Measurements from ENCODE around the gene ZNF236. TPM values are rescaled to one million over a fixed set of nuclear protein-coding genes. Genes with fewer than 3 reads are reported as not detected.

The ZNF236 gene
- total and polyA plus RNA-seq, 4 donors, result 0.38 to 23.6 (median 10.0) TPM

DNA sequence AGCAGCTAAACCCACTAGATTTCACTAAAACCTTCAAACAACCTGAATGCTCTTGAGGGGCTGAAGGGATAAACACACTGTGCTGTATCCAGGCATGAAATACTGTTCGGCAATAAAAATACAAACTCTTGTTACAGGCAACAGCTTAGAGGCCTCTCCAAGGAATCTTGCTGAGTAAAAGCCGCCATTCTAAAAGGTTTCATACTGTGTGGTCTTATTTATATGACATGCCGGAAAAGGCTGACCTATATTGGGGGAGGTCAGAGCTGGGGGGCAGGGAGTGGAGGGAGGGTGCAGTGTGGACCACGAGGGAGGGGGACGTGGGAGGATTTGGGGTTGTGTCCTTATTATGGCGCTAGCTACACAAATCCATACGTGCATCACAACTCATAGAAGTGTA is 174.1 kb downstream of the ZNF236 start:
- no peak overlapping the region for H3K4me3 ChIP-seq (ENCODE audit: low read length in 2 of 2)
- no peaks in the 10 kb centered on the region for H3K9me3 ChIP-seq (ENCODE audit: control insufficient read depth, low read length)
- H3K27me3 ChIP-seq (ENCODE audit: control insufficient read depth in 1 of 2, insufficient read depth in 2 of 2, low read length in 1 of 2), result no peaks in the 10 kb centered on the region
- ATAC-seq (ENCODE audit: low FRiP score), result no peak
- H3K36me3 ChIP-seq (ENCODE audit: control insufficient read depth in 1 of 2, insufficient read depth in 2 of 2, low read length in 1 of 2), result no peaks in the 10 kb centered on the region
- H3K27ac ChIP-seq (ENCODE audit: low read depth in 1 of 2, low read length in 2 of 2), result no peak overlapping the region
- intact Hi-C loops (cut with DNase I), result no loop called here
- DNase-seq, result no peak
- WGBS, 2 donors, result 70 to 72% methylated on average over 7 of the region's 7 CpGs
- H3K4me1 ChIP-seq (ENCODE audit: control insufficient read depth in 1 of 2, insufficient read depth in 2 of 2, low read length in 2 of 2), result no peaks in the 10 kb centered on the region

DNA sequence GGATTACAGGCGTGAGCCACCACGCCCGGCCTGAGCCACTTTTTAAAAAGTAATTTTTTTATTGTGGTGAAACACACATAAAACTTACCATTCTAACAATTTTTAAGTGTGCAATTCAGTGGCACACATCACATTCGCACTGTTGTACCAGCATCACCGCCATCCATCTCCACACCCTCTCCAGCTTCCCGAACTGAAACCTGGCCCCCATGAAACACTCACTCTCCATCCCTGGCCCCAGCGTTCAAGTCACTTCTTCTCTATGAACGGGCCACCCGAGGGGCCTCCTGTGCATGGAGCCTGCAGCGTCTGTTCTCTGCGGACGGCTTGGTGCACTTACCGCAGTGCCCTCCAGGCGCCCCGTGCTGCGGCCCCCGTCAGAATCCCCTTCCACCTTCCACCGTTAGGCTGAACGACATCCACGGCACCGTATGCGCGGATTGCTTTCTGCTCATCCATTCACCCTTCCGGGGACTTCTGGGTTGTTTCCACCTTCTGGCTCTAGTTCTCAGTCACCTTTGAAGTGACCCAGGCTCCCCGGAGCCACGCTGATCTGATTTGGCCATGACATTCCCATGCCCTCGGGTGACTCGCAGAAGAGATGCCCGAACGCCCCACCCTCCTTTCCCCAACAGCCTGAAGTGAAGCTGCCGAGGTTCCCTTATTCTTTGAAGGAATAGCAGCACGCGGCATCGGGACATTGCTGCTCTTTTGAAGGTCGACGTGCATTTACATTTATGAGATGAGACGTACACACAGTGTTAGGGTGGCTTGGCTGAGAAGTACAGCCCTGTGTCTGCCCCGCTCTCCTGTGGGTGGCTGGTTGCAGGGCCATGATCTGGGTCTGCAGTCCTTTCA is 175.8 kb downstream of the ZNF236 start:
- whole genome bisulfite sequencing, 2 donors, result 83 to 87% methylated on average over 38 of the region's 38 CpGs
- intact Hi-C loops (cut with DNase I), result no loop called here

DNA sequence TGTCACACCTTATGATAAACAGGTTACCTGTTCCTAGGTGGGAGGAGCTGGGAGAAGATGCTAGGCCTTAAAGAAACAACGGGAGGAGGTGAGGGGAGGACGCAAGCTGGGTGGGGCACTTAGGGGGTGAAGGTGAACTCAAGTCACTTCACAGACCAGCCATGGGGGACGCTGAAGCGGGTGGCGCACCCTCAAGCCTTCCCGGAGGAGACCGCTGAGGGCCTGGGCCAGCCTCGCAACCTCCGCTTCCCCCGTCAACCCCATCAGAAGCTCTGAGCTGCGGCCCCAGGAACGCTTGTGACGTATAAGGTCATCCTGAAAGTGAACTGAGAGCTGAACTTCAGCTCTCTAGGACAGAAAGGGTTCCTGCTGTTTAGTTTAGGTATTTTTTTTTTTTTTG is 176.7 kb downstream of the ZNF236 start:
- H3K27ac ChIP-seq (ENCODE audit: low read depth in 1 of 2, low read length in 2 of 2), result no peak overlapping the region

More for the DNA sequence above, 175.8 kb downstream of the ZNF236 start:
- ATAC-seq (ENCODE audit: low FRiP score), result no peak
- H3K4me1 ChIP-seq (ENCODE audit: control insufficient read depth in 1 of 2, insufficient read depth in 2 of 2, low read length in 2 of 2), result no peaks in the 10 kb centered on the region
- no peak overlapping the region for H3K27ac ChIP-seq (ENCODE audit: low read depth in 1 of 2, low read length in 2 of 2)
- no peaks in the 10 kb centered on the region for H3K27me3 ChIP-seq (ENCODE audit: control insufficient read depth in 1 of 2, insufficient read depth in 2 of 2, low read length in 1 of 2)
- peak; percentile 28 to 61 for DNase-seq
- H3K9me3 ChIP-seq (ENCODE audit: control insufficient read depth, low read length), result no peaks in the 10 kb centered on the region
- no peaks in the 10 kb centered on the region for H3K36me3 ChIP-seq (ENCODE audit: control insufficient read depth in 1 of 2, insufficient read depth in 2 of 2, low read length in 1 of 2)
- H3K4me3 ChIP-seq (ENCODE audit: low read length in 2 of 2), result no peak overlapping the region

DNA sequence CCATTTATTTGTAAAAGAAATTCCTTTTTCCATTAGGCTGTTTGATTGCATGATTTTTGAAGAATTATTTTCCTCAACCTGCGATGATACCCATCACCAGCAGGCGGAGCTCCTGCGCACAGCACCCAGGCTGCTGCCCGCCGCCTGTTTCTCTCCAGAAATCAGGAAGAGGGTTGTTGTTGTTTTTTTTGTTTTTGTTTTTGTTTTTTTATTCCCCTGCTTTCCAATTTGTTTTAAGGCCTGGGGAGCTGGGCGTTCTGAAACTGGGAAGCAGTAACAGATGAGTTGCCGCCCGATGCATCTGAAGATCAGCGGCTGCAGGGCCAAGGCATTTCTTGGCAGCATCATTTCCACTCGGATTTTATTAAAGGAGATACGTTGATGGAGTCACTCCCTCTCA is 178.2 kb downstream of the ZNF236 start:
- peak; percentile 69 to 87 for DNase-seq
- intact Hi-C loops (cut with DNase I), result loop anchor here (1.0 to 10.0 kb wide), 4 partner anchors 52 to 212 kb away; partner anchors contain the start of gene MBP (in 2 of the 2)
- Histone ChIP-seq H3K9me3 (ENCODE audit: control insufficient read depth, low read length) (no peaks in the 10 kb centered on the region), H3K27me3 (ENCODE audit: control insufficient read depth in 1 of 2, insufficient read depth in 2 of 2, low read length in 1 of 2) (no peaks in the 10 kb centered on the region), H3K27ac (ENCODE audit: low read depth in 1 of 2, low read length in 2 of 2) (no peak overlapping the region), H3K4me3 (ENCODE audit: low read length in 2 of 2) (peak overlapping the region in 1 of 2 donors; percentile 29), H3K36me3 (ENCODE audit: control insufficient read depth in 1 of 2, insufficient read depth in 2 of 2, low read length in 1 of 2) (no peaks in the 10 kb centered on the region), H3K4me1 (ENCODE audit: control insufficient read depth in 1 of 2, insufficient read depth in 2 of 2, low read length in 2 of 2) (no peaks in the 10 kb centered on the region)
- peak; percentile 79 for ATAC-seq (ENCODE audit: low FRiP score)
- WGBS, 2 donors, result 6 to 7% methylated on average over 11 of the region's 11 CpGs

More for the DNA sequence above, 176.7 kb downstream of the ZNF236 start:
- WGBS, 2 donors, result 88 to 92% methylated on average over 13 of the region's 13 CpGs
- DNase-seq (peak; percentile 37 to 63), ATAC-seq (ENCODE audit: low FRiP score) (no peak)
- H3K4me1 ChIP-seq (ENCODE audit: control insufficient read depth in 1 of 2, insufficient read depth in 2 of 2, low read length in 2 of 2), result no peaks in the 10 kb centered on the region
- no peaks in the 10 kb centered on the region for H3K36me3 ChIP-seq (ENCODE audit: control insufficient read depth in 1 of 2, insufficient read depth in 2 of 2, low read length in 1 of 2)
- no peaks in the 10 kb centered on the region for H3K27me3 ChIP-seq (ENCODE audit: control insufficient read depth in 1 of 2, insufficient read depth in 2 of 2, low read length in 1 of 2)
- no peaks in the 10 kb centered on the region for H3K9me3 ChIP-seq (ENCODE audit: control insufficient read depth, low read length)
- H3K4me3 ChIP-seq (ENCODE audit: low read length in 2 of 2), result no peak overlapping the region
- intact Hi-C loops (cut with DNase I), result no loop called here

DNA sequence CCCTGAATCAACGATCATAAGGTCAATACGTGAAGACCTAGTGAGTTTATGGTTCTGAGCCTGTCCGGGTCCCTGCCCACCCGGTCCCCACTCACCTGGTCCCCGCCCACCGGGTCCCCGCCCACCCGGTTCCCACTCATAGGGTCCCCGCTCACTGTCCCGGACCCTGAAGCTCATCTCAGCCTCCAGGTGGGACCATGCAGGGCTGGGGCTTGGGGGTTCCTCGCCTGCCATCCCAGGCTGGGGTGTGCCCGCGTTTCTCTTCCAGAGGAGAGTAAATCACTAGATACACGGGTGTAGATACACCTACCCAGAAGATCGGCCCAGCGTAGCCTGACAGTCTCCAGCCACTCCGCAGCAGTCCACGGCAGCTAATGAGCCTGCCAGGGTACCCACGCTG is 178.7 kb downstream of the ZNF236 start:
- Histone ChIP-seq H3K4me3 (ENCODE audit: low read length in 2 of 2) (no peak overlapping the region), H3K27ac (ENCODE audit: low read depth in 1 of 2, low read length in 2 of 2) (no peak overlapping the region), H3K36me3 (ENCODE audit: control insufficient read depth in 1 of 2, insufficient read depth in 2 of 2, low read length in 1 of 2) (no peaks in the 10 kb centered on the region), H3K9me3 (ENCODE audit: control insufficient read depth, low read length) (no peaks in the 10 kb centered on the region), H3K4me1 (ENCODE audit: control insufficient read depth in 1 of 2, insufficient read depth in 2 of 2, low read length in 2 of 2) (no peaks in the 10 kb centered on the region), H3K27me3 (ENCODE audit: control insufficient read depth in 1 of 2, insufficient read depth in 2 of 2, low read length in 1 of 2) (no peaks in the 10 kb centered on the region)
- intact Hi-C loops (cut with DNase I), result loop anchor here (2.0 to 10.0 kb wide), 3 partner anchors 51 to 210 kb away; partner anchors contain the start of gene MBP (in 2 of the 2)
- DNase-seq (peak; percentile 46 to 57), ATAC-seq (ENCODE audit: low FRiP score) (no peak)
- WGBS, 2 donors, result 82 to 83% methylated on average over 19 of the region's 19 CpGs

DNA sequence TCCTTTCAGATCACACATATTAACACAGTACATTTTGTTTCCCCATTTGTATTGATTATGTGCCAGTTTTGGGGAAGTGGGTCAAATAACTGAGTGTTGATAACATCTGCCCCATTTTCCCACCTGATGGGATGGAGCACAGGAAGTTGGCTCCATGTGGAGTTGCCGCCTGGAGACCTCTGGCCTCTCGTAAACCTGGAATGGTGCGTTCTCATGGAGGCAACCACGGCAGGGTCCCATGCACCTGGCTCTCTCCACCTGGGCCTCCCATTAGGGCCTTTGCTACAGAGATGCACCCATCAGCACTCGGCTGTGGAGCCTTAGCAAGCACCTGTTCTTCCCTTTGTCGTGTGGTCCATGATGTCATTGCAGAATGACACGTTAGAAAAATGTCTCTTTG is 179.6 kb downstream of the ZNF236 start:
- intact Hi-C loops (cut with DNase I), result loop anchor here (2.0 to 10.0 kb wide), 3 partner anchors 50 to 209 kb away; partner anchors contain the start of gene MBP (in 2 of the 2)
- H3K36me3 ChIP-seq (ENCODE audit: control insufficient read depth in 1 of 2, insufficient read depth in 2 of 2, low read length in 1 of 2), result no peaks in the 10 kb centered on the region
- DNase-seq (no peak), ATAC-seq (ENCODE audit: low FRiP score) (no peak)
- no peaks in the 10 kb centered on the region for H3K27me3 ChIP-seq (ENCODE audit: control insufficient read depth in 1 of 2, insufficient read depth in 2 of 2, low read length in 1 of 2)
- H3K9me3 ChIP-seq (ENCODE audit: control insufficient read depth, low read length), result no peaks in the 10 kb centered on the region
- no peak overlapping the region for H3K27ac ChIP-seq (ENCODE audit: low read depth in 1 of 2, low read length in 2 of 2)
- H3K4me3 ChIP-seq (ENCODE audit: low read length in 2 of 2), result no peak overlapping the region
- H3K4me1 ChIP-seq (ENCODE audit: control insufficient read depth in 1 of 2, insufficient read depth in 2 of 2, low read length in 2 of 2), result no peaks in the 10 kb centered on the region
- 91 to 95% methylated on average over 7 of the region's 7 CpGs for WGBS, 2 donors

DNA sequence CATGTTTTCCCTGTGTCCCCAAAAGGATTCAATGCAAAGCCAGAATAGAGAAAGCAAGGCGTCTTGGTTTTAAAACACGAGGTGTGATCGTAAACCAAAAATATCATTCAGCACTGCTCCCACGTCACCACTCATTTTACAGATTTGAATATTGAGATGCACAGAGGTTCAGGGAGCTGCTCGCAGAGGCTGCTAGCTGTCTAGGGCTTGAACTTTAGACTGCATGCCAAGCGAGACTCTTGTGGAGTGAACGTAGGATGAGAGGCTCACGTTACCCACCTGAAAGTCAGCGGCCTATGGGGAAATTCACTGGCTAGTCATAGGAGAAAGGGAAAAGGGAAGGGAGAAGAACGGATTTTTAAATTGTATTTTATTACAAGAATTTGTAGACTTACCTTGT is 180.1 kb downstream of the ZNF236 start:
- no peaks in the 10 kb centered on the region for H3K9me3 ChIP-seq (ENCODE audit: control insufficient read depth, low read length)
- no peaks in the 10 kb centered on the region for H3K27me3 ChIP-seq (ENCODE audit: control insufficient read depth in 1 of 2, insufficient read depth in 2 of 2, low read length in 1 of 2)
- no peaks in the 10 kb centered on the region for H3K4me1 ChIP-seq (ENCODE audit: control insufficient read depth in 1 of 2, insufficient read depth in 2 of 2, low read length in 2 of 2)
- DNase-seq, result no peak
- no peak overlapping the region for H3K27ac ChIP-seq (ENCODE audit: low read depth in 1 of 2, low read length in 2 of 2)
- no peak for ATAC-seq (ENCODE audit: low FRiP score)
- H3K4me3 ChIP-seq (ENCODE audit: low read length in 2 of 2), result no peak overlapping the region
- intact Hi-C loops (cut with DNase I), result loop anchor here (5.0 to 10.0 kb wide), 2 partner anchors 50 to 132 kb away; partner anchors contain the start of gene MBP (in 2 of the 2)
- 87 to 90% methylated on average over 10 of the region's 10 CpGs for WGBS, 2 donors
- H3K36me3 ChIP-seq (ENCODE audit: control insufficient read depth in 1 of 2, insufficient read depth in 2 of 2, low read length in 1 of 2), result no peaks in the 10 kb centered on the region

DNA sequence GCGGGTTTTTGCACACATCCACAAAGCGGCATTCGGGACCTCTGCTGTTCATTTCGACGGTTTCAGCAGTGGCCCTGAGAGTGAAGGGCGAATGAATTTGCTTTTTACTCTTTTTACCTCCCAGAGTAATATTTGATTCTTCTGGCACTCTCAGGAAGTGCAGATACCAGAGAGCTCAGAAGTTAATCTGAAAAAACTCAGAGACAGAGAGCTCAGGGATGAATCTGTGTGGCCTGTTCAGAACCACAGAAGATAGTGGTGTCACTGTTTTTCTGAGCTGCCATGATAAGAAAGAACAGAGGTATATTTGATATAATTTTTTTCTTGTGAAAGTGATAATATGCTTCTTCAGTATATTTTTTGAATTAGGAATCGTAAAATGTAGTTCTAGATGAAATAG is 181.0 kb downstream of the ZNF236 start:
- DNase-seq (no peak), ATAC-seq (ENCODE audit: low FRiP score) (no peak)
- H3K4me3 ChIP-seq (ENCODE audit: low read length in 2 of 2), result no peak overlapping the region
- 93% methylated on average over 7 of the region's 7 CpGs for WGBS, 2 donors
- H3K27ac ChIP-seq (ENCODE audit: low read depth in 1 of 2, low read length in 2 of 2), result no peak overlapping the region
- H3K36me3 ChIP-seq (ENCODE audit: control insufficient read depth in 1 of 2, insufficient read depth in 2 of 2, low read length in 1 of 2), result no peaks in the 10 kb centered on the region
- no peaks in the 10 kb centered on the region for H3K4me1 ChIP-seq (ENCODE audit: control insufficient read depth in 1 of 2, insufficient read depth in 2 of 2, low read length in 2 of 2)
- H3K9me3 ChIP-seq (ENCODE audit: control insufficient read depth, low read length), result no peaks in the 10 kb centered on the region
- no peaks in the 10 kb centered on the region for H3K27me3 ChIP-seq (ENCODE audit: control insufficient read depth in 1 of 2, insufficient read depth in 2 of 2, low read length in 1 of 2)
- intact Hi-C loops (cut with DNase I), result loop anchor here (5.0 to 10.0 kb wide), 2 partner anchors 49 to 131 kb away; partner anchors contain the start of gene MBP (in 2 of the 2)
